ENCODE measurements around the gene RCSD1.

DNA sequence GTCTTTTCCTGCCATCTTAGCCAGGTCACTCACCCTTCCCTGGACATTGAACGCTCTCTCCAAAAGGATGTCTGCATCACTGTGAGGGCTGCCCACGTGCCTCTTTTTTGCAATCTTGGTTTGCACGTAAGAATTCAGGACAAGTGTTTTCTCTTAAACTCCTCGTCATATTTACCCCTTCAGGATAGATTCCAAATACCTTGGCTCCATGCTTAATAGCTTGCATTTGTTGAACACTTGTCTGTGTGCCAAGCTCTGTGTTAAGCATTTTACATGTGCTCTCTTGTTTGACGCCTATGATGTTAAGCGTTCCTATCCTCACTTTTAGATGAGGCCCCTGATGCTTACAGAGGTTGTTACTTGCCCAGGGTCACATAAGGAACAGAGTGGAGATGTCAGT, 29.8 kb downstream of the RCSD1 start:
- no peak for TF ChIP-seq POLR2AphosphoS5 (IDR thresholded peaks at IDR 0.05; ENCODE audit: insufficient read depth, low read depth, low read length)
- TF ChIP-seq CTCF (IDR thresholded peaks at IDR 0.05; ENCODE audit: extremely low read depth in 1 of 2, insufficient read depth in 1 of 2, low read depth in 1 of 2, low read length in 2 of 2) = no peak
- TF ChIP-seq, protein P1, sequence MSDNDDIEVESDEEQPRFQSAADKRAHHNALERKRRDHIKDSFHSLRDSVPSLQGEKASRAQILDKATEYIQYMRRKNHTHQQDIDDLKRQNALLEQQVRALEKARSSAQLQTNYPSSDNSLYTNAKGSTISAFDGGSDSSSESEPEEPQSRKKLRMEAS (IDR thresholded peaks at IDR 0.05; ENCODE audit: insufficient read depth, insufficient read length) = no peak
